ENCODE measurements around the gene PBX1.

DNA sequence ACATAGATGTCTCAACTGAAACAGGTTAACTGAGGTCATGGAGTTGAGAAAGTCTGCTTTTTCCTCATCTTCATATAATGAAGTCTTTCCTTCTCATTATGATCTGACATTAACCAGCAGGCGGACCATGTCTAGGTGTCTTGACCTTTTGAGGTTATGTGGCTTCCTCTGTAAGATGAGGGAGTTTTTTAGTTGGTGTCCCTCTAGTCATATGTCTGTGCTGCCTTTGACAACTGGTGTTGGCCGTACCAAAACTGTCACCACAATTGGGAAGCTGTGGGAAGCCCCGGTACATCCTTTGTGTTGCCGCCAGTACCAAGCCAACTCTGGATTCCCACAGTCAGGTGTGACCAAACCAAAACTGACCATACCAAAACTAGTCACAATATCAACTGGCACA lies 105.1 kb downstream of the PBX1 start:
- no peak for TF ChIP-seq EZH2 (IDR thresholded peaks at IDR 0.05; ENCODE audit: low read length)
- no peak for TF ChIP-seq CTCF (optimal IDR thresholded peaks at IDR 0.05 in 1 of 3, IDR thresholded peaks at IDR 0.05 in 1 of 3, conservative IDR thresholded peaks at IDR 0.05 in 1 of 3; ENCODE audit: extremely low read depth in 1 of 3, insufficient read depth in 2 of 3, low read length in 3 of 3)
